HG02763 (cell line): Measurements from ENCODE around the gene NBPF1.
"Not testable (repeated sequence)": the region's sequence is repeated elsewhere in the genome, so short reads cannot be mapped to it uniquely, and the experiment has no call there.

ENCODE experiments used
- ATAC-seq: cut with Tn5 transposase; IDR thresholded peaks from one replicate; pipeline ENCODE4 v1.9.1; 2021; ENCODE audit warnings: mild to moderate bottlenecking, moderate library complexity; ENCODE audit not compliant: unreplicated experiment

Gene NBPF1

DNA sequence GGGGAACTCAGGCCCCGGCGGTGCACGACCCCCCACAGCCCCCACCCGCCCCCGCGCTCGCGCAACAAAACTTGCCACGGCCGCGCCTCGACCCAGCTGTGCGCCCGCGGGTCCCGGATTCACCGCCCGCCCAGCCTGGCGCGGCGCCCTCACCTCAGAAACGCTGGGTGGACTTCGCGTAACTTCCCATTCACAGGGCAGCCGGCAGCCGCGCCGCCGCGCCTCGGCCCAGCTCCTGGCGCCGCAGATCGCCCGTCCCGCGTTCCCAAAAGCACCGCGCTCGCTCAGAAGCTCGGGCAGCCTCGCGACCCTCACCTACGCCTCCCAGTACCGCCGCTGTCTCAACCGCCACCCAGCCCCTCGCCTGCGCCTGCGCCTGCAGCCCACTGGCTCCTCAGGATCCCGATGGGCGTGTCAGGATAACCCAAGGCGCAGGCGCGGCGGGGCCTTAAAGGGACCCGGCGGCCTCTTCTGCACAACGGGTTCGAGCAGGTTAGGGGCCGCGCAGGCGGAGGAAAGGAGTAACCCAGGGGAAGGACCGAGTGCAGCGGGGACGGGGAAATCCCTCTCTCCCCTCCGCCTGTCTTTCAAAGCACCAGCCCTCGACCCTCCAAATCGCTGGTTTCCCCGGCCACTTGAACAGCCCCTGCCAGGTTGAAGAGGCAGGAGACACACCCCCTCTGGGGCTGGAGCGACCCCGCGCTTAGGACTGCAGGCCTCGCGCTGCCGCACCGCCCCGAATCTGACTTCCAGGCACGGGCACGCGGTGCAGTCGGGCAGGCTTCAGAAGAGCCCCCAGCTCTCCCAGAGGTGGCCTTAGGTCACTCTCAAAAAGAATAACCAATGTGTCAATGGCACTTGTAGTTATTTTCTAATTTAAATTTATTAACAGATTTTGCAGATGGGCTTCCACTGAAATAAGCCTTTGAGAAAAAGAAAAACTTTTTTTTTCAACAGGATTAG, at the start of gene NBPF1:
NBPF1 (minus strand) TSS at position 380 of the 963 bp plus-strand sequence.
- ATAC-seq = peak; percentile 79

GRCh38 chr1:16658234-16658633, 44.9 kb upstream of the NBPF1 start:
- not testable (repeated sequence) for ATAC-seq

- ATAC-seq = not testable (repeated sequence)
Observed at GRCh38 chr1:16656981-16657683, 43.8 kb upstream of the NBPF1 start.

DNA sequence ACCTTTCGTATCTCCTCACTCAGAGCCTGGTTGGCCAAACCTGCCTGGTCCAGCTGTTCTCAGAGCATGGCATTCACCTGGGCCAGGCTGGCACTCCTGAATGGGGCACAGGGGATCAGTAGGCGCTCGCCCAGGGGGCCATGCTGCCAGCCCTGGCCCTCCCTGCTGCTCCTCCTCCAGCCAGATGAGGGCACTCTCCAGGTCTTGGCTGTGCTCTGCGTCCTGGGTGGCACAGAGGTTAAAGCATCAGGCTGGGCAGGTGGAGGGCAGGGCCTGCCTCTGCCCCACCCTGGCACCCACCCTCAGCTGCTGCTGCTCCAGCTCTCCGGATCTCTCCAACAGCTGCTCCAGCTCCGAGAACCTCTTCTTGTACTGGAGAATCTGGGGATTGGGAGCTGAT, 43.2 kb upstream of the NBPF1 start:
- ATAC-seq = not testable (repeated sequence)

DNA sequence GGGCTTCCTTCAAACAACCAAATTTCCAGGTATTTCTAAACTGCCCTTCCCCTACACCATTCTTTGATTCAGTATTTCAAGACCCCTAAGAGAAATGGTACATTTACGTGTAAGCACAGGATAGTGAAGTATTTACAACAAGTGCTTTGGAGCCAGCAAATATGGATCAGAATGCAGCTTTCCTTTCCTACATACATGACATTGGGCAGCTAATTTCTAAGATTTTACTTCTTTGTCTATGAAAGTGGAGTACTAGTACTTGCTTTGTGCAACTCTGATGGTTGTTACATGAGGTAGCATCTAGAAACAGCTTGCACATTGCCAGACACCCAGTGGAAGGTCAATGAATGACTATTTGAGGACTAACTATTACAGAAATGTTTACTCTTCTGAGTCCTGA, 38.2 kb upstream of the NBPF1 start:
- not testable (repeated sequence) for ATAC-seq

- not testable (repeated sequence) for ATAC-seq
Observed at GRCh38 chr1:16649960-16650359, 36.6 kb upstream of the NBPF1 start.

DNA sequence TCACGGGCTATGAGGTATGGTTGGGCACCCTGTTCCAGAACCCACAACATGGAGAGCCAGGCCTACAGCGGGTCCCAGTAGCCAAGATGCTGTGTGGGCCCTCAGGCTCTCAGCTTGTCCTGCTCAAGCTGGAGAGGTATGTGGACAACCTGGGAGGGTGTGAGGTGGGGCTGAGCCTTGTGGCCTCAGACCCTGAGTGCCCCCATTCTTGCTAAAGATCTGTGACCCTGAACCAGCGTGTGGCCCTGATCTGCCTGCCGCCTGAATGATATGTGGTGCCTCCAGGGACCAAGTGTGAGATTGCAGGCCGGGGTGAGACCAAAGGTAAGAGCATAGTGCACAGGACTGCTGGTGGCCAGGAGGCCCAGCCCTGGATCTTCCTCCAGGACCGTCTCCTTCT, 36.0 kb upstream of the NBPF1 start:
- not testable (repeated sequence) for ATAC-seq

GRCh38 chr1:16648756-16649155, 35.4 kb upstream of the NBPF1 start:
- not testable (repeated sequence) for ATAC-seq

DNA sequence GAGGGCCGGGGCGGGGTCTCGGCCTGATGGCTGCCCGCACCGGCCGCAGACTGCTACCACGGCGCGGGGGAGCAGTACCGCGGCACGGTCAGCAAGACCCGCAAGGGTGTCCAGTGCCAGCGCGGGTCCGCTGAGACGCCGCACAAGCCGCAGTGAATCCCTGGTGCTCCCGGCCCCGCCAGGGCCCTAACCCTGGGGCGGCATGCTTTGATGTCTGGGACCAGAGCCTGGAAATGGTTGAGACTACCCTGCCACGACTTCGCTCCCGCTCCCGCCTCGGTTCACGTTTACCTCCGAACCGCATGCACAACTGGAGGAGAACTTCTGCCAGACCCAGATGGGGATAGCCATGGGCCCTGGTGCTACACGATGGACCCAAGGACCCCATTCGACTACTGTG, 34.9 kb upstream of the NBPF1 start:
- ATAC-seq = not testable (repeated sequence)

GRCh38 chr1:16647179-16648176, 34.1 kb upstream of the NBPF1 start:
- ATAC-seq = not testable (repeated sequence)

GRCh38 chr1:16646716-16647115, 33.4 kb upstream of the NBPF1 start:
- not testable (repeated sequence) for ATAC-seq

DNA sequence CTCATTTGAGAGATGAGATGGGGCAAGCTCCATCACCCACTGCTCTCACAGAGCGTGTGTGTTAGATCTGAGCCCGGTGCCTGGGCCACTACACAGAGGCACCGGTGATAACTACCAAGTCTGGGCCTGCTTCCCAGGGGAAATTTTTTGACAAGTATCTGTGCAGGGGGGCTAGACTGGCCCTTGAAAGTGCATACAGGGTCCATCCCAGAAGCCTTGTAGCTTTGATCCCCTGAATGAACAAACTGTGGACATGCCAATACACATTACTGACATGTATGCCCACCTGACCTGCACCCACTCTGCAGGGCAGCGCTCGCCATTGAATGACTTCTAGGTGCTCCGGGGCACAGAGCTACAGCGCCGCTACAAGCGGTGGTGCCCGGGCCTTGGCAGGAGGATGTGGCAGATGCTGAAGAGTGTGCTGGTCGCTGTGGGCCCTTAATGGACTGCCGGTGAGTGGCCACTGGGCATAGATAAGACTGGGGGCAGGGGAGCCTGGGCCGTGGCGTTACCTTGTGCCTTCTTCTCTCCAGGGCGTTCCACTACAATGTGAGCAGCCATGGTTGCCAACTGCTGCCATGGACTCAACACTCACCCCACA, 32.8 kb upstream of the NBPF1 start:
- not testable (repeated sequence) for ATAC-seq

- ATAC-seq = not testable (repeated sequence)
Observed at GRCh38 chr1:16645271-16646060, 32.1 kb upstream of the NBPF1 start.

DNA sequence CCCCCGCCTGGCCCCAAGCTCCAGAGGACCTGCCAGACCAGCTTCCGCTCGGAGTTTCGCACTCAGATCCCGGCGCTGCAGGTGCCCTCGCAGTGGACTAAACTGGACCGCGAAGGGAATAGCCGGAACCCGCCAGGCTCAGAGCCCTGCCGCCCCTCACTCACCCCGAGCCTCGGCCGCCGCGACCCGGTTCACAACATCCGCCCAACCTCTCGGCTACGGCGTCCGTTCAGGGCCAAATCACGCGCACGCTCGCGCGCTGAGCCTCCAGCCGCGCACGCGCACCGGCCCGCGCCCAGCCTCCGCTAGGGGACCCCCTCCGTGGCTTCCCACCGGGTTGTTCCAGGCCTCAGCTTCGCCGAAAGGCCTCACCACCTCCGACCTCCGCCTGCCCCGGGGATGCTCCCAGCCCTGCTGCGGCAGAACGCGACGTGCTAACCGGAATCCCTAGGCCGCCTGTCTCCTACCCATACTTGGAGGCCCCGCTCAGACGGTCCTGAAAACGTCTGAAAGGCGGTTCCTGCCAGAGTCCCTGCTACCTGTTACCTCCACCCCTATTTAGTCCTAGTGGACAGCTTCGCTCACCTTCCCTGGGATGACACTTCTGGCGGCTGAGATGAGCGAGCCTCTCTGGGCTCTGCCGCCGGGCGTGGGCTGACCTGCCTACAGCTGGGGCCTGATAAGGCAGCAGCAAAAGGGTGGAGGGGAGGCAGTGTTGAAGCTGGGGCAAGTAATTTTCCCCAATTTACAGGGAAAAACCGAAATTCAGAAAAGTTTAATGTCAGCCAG, 31.3 kb upstream of the NBPF1 start:
- ATAC-seq = peak; percentile 72

DNA sequence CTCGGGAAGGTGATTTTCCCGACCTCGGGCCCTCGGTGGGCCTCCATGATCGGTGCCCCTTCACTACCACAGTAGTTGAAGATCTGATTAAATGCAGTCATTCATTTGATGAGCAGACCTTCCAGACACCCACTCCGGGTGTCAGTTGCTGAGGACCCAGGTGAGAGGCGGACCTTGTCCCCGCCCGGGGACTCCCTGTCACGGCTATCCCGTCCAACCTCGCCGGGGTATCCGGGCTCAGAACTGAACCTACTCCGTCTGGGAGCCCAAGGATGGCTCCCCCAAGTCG, 30.8 kb upstream of the NBPF1 start:
- no peak for ATAC-seq

- not testable (repeated sequence) for ATAC-seq
Observed at GRCh38 chr1:16643476-16644192, 30.3 kb upstream of the NBPF1 start.

DNA sequence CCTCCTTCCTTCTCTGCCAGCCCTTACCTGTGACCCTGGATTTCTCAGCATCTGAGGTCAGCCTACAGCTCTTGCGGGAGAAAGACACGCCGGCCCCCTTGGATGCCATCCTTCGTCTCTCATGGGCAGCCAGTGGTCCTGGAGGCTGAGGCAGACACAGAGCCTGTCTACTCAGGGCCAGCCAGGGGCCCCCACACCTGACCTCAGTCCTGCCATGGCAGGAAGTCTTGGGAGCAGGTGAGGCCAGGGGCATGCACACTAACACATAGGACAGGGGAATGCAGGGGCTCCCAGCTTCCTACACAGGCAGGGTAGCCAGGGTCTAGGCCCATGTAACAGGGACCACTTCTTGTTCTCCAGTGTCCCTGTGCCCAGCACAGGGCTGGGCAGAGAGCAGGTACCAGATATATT, 29.6 kb upstream of the NBPF1 start:
- not testable (repeated sequence) for ATAC-seq
